Measurements from ENCODE around the gene PCSK5.

GRCh38 chr9:76188286-76188685, 297.8 kb downstream of the PCSK5 start:
- TF ChIP-seq, protein P1, sequence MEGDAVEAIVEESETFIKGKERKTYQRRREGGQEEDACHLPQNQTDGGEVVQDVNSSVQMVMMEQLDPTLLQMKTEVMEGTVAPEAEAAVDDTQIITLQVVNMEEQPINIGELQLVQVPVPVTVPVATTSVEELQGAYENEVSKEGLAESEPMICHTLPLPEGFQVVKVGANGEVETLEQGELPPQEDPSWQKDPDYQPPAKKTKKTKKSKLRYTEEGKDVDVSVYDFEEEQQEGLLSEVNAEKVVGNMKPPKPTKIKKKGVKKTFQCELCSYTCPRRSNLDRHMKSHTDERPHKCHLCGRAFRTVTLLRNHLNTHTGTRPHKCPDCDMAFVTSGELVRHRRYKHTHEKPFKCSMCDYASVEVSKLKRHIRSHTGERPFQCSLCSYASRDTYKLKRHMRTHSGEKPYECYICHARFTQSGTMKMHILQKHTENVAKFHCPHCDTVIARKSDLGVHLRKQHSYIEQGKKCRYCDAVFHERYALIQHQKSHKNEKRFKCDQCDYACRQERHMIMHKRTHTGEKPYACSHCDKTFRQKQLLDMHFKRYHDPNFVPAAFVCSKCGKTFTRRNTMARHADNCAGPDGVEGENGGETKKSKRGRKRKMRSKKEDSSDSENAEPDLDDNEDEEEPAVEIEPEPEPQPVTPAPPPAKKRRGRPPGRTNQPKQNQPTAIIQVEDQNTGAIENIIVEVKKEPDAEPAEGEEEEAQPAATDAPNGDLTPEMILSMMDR (IDR thresholded peaks at IDR 0.05; ENCODE audit: extremely low read depth in 1 of 2, insufficient read depth in 1 of 2, low read depth in 1 of 2, low read length in 2 of 2), result no peak
- TF ChIP-seq EZH2 (IDR thresholded peaks at IDR 0.05; ENCODE audit: borderline replicate concordance, low read depth, low read length, severe bottlenecking) (no peak), POLR2AphosphoS5 (IDR thresholded peaks at IDR 0.05; ENCODE audit: insufficient read depth, low read depth, low read length) (no peak), POLR2A (IDR thresholded peaks at IDR 0.05; ENCODE audit: low read depth, low read length) (no peak)
